SK-N-SH treated with all-trans-retinoic acid at 6 μM for 48 hours (cell line): Measurements from ENCODE around the gene C22orf39.
A peak's percentile ranks its signal among the peaks of the same experiment; 100 is the strongest.

Experiments
- ATAC-seq: fragments of 200-7000 bp; cut with Tn5 transposase; 3 replicates; pipeline ENCODE4 v1.9.1; 2020; ENCODE audit warnings: mild to moderate bottlenecking, moderate library complexity
- ARNTL ChIP-seq: fragments of 450-650 bp; formaldehyde crosslinking; IDR thresholded peaks from 2 replicates; pipeline ENCODE4 v1.5.0; 2020; ENCODE audit warnings: low read depth, mild to moderate bottlenecking, moderate library complexity, borderline replicate concordance
- ESRRG ChIP-seq: fragments of 250-450 bp; sonication (Bioruptor Pico); IDR thresholded peaks from 2 replicates; pipeline ENCODE4 v1.6.1; 2021; ENCODE audit warnings: mild to moderate bottlenecking
- ISL1 ChIP-seq: fragments of 250-450 bp; sonication (Bioruptor Pico); IDR thresholded peaks from 2 replicates; pipeline ENCODE4 v2.1.2; 2022; ENCODE audit warnings: mild to moderate bottlenecking, moderate library complexity
- PPARA ChIP-seq: fragments of 250-450 bp; sonication (Bioruptor Pico); IDR thresholded peaks from 2 replicates; pipeline ENCODE4 v1.5.0; 2020; ENCODE audit warnings: mild to moderate bottlenecking, borderline replicate concordance
- RARB ChIP-seq: fragments of 250-450 bp; sonication (Bioruptor Pico); IDR thresholded peaks from 2 replicates; pipeline ENCODE4 v1.8.0; 2021; ENCODE audit warnings: mild to moderate bottlenecking, moderate library complexity
- SNAI2 ChIP-seq: fragments of 250-450 bp; sonication (Bioruptor Pico); IDR thresholded peaks from 2 replicates; pipeline ENCODE4 v1.5.0; 2020; ENCODE audit warnings: mild to moderate bottlenecking, moderate library complexity
- TCF4 ChIP-seq: fragments of 250-450 bp; sonication (Bioruptor Pico); IDR thresholded peaks from 2 replicates; pipeline ENCODE4 v1.8.0; 2021; ENCODE audit warnings: mild to moderate bottlenecking, moderate library complexity, borderline replicate concordance
- TOX ChIP-seq: fragments of 250-450 bp; sonication (Bioruptor Pico); IDR thresholded peaks from 2 replicates; pipeline ENCODE4 v1.8.0; 2021; ENCODE audit warnings: mild to moderate bottlenecking, moderate library complexity, borderline replicate concordance
- ZC3H10 ChIP-seq: fragments of 250-450 bp; sonication (Bioruptor Pico); IDR thresholded peaks from 2 replicates; pipeline ENCODE4 v1.5.1; 2021; ENCODE audit warnings: mild to moderate bottlenecking, moderate library complexity
- ZFP30 ChIP-seq: fragments of 450-650 bp; formaldehyde crosslinking; IDR thresholded peaks from 2 replicates; pipeline ENCODE4 v1.5.0; 2022; ENCODE audit warnings: mild to moderate bottlenecking, moderate library complexity
- ZNF565 ChIP-seq: fragments of 450-650 bp; formaldehyde crosslinking; conservative IDR thresholded peaks from 2 replicates; pipeline ENCODE4 v1.5.0; 2020; ENCODE audit warnings: low read depth, mild to moderate bottlenecking, moderate library complexity
- ZNF70 ChIP-seq: fragments of 450-650 bp; formaldehyde crosslinking; IDR thresholded peaks from 2 replicates; pipeline ENCODE4 v1.5.0; 2020; ENCODE audit warnings: mild to moderate bottlenecking, moderate library complexity
- ZNF8 ChIP-seq: fragments of 450-650 bp; formaldehyde crosslinking; IDR thresholded peaks from 2 replicates; pipeline ENCODE4 v1.5.0; 2020; ENCODE audit warnings: mild to moderate bottlenecking, moderate library complexity
- TF ChIP-seq, protein P1 (sequence below): fragments of 250-450 bp; sonication (Bioruptor Pico); IDR thresholded peaks from 2 replicates; pipeline ENCODE4 v1.8.0; 2020; ENCODE audit warnings: mild to moderate bottlenecking, moderate library complexity, borderline replicate concordance
- TF ChIP-seq, protein P2 (sequence below): fragments of 250-450 bp; sonication (Bioruptor Pico); IDR thresholded peaks from 2 replicates; pipeline ENCODE4 v1.8.0; 2021; ENCODE audit warnings: low read depth, mild to moderate bottlenecking, moderate library complexity, borderline replicate concordance
- TF ChIP-seq, protein P3 (sequence below): fragments of 250-450 bp; sonication (Bioruptor Pico); IDR thresholded peaks from 2 replicates; pipeline ENCODE4 v1.5.1; 2021; ENCODE audit warnings: mild to moderate bottlenecking, moderate library complexity
- TF ChIP-seq, protein P4 (sequence below): fragments of 250-450 bp; sonication (Bioruptor Pico); IDR thresholded peaks from 2 replicates; pipeline ENCODE4 v1.5.0; 2020; ENCODE audit warnings: mild to moderate bottlenecking, moderate library complexity
- TF ChIP-seq, protein P5 (sequence below): fragments of 250-450 bp; sonication (Bioruptor Pico); IDR thresholded peaks from 2 replicates; pipeline ENCODE4 v1.5.1; 2020; ENCODE audit warnings: low read depth, mild to moderate bottlenecking, moderate library complexity

The C22orf39 gene

DNA sequence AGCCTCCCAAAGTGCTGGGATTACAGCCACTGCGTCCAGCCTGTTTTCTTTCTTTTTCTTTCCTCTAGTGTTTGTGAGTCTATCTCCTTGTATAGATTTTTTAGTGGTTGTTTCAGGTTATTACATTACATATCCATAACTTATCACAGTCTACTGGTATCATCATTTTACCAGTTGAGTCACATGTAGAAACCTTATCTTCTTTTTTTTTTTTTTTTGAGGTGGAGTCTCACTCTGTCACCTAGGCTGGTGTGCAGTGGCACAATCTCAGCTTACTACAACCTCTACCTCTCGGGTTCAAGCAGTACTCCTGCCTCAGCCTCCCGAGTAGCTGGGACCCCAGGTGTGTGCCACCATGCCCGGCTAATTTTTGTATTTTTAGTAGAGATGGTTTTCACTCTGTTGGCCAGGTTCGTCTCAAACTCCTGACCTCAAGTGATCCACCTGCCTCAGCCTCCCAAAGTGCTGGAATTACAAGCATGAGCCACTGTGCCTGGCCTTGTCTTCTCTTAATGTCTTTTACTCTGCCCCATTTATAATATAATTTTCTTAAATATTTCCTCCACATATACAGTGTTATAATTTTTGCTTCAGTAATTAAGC is 43.2 kb upstream of the C22orf39 start:
- ATAC-seq: no peak
- no peak for TF ChIP-seq ARNTL (CRISPR knock-in tag)
- no peak for TF ChIP-seq RARB (CRISPR knock-in tag)
- TF ChIP-seq ZNF70 (CRISPR knock-in tag): no peak
- no peak for TF ChIP-seq ESRRG
- TF ChIP-seq SNAI2 (CRISPR knock-in tag): no peak
- TF ChIP-seq, protein P1, sequence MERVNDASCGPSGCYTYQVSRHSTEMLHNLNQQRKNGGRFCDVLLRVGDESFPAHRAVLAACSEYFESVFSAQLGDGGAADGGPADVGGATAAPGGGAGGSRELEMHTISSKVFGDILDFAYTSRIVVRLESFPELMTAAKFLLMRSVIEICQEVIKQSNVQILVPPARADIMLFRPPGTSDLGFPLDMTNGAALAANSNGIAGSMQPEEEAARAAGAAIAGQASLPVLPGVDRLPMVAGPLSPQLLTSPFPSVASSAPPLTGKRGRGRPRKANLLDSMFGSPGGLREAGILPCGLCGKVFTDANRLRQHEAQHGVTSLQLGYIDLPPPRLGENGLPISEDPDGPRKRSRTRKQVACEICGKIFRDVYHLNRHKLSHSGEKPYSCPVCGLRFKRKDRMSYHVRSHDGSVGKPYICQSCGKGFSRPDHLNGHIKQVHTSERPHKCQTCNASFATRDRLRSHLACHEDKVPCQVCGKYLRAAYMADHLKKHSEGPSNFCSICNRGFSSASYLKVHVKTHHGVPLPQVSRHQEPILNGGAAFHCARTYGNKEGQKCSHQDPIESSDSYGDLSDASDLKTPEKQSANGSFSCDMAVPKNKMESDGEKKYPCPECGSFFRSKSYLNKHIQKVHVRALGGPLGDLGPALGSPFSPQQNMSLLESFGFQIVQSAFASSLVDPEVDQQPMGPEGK (CRISPR knock-in tag): no peak
- TF ChIP-seq ZNF565 (CRISPR knock-in tag): no peak
- TF ChIP-seq ZC3H10 (CRISPR knock-in tag): no peak

DNA sequence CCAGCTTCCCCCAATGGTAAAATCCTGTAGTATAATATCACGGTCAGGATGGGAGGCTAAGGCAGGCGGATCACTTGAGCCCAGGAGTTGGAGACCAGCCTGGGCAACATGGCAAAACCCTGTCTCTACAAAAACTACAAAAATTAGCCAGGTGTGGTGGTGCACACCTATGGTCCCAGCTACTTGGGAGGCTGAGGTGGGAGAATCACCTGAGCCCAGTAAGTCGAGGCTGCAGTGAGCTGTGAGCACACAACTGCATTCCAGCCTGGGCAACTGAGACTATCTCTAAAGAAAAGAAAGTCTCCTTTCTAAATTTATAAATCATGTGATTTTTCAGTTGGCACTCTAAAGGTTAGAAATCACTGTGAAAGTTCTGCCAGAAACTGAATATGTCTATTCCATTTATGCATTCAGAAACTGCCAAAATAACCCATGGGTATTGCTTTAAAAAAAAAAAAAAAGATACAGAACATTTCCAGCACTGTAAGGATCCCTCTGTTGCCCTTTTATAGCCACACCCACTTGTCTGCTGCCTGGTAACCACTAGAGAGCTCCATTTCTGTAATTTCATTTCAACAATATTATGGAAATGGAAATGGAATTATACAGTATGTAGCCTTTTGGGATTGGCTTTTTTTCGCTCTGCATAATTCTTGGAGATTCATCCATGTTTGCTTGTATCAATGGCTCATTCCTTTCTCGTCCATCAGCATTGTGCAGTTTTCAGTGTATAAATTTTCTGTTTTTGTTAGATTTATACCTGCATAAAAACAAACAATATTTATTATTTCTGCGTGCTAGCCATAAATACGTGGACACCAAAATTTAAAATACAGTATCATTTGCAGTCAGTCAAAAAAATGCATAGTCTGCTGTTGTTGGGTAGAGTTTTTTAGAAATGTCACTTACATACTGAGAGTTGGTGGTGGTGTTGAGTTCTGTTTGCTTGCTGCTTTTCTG is 41.7 kb upstream of the C22orf39 start:
- peak; percentile 92 for ATAC-seq
- TF ChIP-seq, protein P1 (CRISPR knock-in tag): no peak
- TF ChIP-seq ZC3H10 (CRISPR knock-in tag): no peak

DNA sequence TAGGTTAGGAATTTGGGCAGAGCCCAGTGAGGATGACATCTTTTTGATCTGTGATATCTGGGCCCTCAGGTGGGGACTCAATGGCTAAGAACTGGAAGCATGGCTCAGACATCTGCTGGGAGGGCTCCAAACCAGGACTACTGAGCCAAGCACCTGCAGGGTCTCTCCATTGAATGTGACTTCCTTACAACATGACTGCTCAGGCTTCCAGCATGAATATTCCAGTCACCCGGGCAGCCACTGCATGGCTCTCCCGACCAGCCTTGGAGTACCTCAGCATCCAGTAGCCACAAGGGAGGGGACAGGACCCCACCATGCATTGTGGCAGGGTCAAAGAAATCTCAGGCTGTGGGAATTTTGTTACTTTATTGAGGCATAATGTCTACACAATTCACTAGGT is 40.8 kb upstream of the C22orf39 start:
- TF ChIP-seq ZNF8 (CRISPR knock-in tag): no peak
- no peak for TF ChIP-seq ARNTL (CRISPR knock-in tag)
- no peak for TF ChIP-seq ISL1 (CRISPR knock-in tag)
- TF ChIP-seq, protein P2, sequence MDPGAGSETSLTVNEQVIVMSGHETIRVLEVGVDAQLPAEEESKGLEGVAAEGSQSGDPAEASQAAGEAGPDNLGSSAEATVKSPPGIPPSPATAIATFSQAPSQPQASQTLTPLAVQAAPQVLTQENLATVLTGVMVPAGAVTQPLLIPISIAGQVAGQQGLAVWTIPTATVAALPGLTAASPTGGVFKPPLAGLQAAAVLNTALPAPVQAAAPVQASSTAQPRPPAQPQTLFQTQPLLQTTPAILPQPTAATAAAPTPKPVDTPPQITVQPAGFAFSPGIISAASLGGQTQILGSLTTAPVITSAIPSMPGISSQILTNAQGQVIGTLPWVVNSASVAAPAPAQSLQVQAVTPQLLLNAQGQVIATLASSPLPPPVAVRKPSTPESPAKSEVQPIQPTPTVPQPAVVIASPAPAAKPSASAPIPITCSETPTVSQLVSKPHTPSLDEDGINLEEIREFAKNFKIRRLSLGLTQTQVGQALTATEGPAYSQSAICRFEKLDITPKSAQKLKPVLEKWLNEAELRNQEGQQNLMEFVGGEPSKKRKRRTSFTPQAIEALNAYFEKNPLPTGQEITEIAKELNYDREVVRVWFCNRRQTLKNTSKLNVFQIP: no peak
- TF ChIP-seq RARB (CRISPR knock-in tag): no peak
- TF ChIP-seq TCF4 (CRISPR knock-in tag): no peak
- TF ChIP-seq, protein P3, sequence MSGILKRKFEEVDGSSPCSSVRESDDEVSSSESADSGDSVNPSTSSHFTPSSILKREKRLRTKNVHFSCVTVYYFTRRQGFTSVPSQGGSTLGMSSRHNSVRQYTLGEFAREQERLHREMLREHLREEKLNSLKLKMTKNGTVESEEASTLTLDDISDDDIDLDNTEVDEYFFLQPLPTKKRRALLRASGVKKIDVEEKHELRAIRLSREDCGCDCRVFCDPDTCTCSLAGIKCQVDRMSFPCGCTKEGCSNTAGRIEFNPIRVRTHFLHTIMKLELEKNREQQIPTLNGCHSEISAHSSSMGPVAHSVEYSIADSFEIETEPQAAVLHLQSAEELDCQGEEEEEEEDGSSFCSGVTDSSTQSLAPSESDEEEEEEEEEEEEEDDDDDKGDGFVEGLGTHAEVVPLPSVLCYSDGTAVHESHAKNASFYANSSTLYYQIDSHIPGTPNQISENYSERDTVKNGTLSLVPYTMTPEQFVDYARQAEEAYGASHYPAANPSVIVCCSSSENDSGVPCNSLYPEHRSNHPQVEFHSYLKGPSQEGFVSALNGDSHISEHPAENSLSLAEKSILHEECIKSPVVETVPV (CRISPR knock-in tag): no peak
- no peak for TF ChIP-seq PPARA (CRISPR knock-in tag)
- no peak for TF ChIP-seq ZNF565 (CRISPR knock-in tag)
- no peak for TF ChIP-seq ZFP30 (CRISPR knock-in tag)
- TF ChIP-seq TOX (CRISPR knock-in tag): no peak
- TF ChIP-seq, protein P4, sequence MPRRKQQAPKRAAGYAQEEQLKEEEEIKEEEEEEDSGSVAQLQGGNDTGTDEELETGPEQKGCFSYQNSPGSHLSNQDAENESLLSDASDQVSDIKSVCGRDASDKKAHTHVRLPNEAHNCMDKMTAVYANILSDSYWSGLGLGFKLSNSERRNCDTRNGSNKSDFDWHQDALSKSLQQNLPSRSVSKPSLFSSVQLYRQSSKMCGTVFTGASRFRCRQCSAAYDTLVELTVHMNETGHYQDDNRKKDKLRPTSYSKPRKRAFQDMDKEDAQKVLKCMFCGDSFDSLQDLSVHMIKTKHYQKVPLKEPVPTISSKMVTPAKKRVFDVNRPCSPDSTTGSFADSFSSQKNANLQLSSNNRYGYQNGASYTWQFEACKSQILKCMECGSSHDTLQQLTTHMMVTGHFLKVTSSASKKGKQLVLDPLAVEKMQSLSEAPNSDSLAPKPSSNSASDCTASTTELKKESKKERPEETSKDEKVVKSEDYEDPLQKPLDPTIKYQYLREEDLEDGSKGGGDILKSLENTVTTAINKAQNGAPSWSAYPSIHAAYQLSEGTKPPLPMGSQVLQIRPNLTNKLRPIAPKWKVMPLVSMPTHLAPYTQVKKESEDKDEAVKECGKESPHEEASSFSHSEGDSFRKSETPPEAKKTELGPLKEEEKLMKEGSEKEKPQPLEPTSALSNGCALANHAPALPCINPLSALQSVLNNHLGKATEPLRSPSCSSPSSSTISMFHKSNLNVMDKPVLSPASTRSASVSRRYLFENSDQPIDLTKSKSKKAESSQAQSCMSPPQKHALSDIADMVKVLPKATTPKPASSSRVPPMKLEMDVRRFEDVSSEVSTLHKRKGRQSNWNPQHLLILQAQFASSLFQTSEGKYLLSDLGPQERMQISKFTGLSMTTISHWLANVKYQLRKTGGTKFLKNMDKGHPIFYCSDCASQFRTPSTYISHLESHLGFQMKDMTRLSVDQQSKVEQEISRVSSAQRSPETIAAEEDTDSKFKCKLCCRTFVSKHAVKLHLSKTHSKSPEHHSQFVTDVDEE (CRISPR knock-in tag): no peak
- TF ChIP-seq ZC3H10 (CRISPR knock-in tag): no peak
- TF ChIP-seq, protein P5, sequence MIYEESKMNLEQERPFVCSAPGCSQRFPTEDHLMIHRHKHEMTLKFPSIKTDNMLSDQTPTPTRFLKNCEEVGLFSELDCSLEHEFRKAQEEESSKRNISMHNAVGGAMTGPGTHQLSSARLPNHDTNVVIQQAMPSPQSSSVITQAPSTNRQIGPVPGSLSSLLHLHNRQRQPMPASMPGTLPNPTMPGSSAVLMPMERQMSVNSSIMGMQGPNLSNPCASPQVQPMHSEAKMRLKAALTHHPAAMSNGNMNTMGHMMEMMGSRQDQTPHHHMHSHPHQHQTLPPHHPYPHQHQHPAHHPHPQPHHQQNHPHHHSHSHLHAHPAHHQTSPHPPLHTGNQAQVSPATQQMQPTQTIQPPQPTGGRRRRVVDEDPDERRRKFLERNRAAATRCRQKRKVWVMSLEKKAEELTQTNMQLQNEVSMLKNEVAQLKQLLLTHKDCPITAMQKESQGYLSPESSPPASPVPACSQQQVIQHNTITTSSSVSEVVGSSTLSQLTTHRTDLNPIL (CRISPR knock-in tag): no peak
- ATAC-seq: no peak
